GM06990 (cell line): ENCODE results near the gene SLC3A2.

Experiments
- DNase-seq: peaks from one replicate; pipeline ENCODE4 v3.0.0-alpha.2; 2011; ENCODE audit not compliant: insufficient read length; ENCODE audit errors: extremely low read depth
- H3K27me3 ChIP-seq: replicated peaks from 2 replicates; pipeline ENCODE4 v1.6.0; 2011; ENCODE audit warnings: low read length; ENCODE audit not compliant: control insufficient read depth, insufficient read depth
- H3K36me3 ChIP-seq: 2 replicates; pipeline ENCODE4 v1.5.1; 2011; ENCODE audit warnings: low read length; ENCODE audit not compliant: control insufficient read depth, insufficient read depth
- H3K4me3 ChIP-seq: replicated peaks from 2 replicates; pipeline ENCODE4 v1.5.1; 2011; ENCODE audit warnings: low read depth, mild to moderate bottlenecking, control low read depth, low read length
- TF ChIP-seq, protein P1 (sequence below): IDR thresholded peaks from 2 replicates; pipeline ENCODE4 v1.5.1; 2011; ENCODE audit warnings: low read length, control low read depth, mild to moderate bottlenecking, inconsistent platforms; ENCODE audit not compliant: insufficient read depth, poor library complexity, severe bottlenecking

The SLC3A2 gene

DNA sequence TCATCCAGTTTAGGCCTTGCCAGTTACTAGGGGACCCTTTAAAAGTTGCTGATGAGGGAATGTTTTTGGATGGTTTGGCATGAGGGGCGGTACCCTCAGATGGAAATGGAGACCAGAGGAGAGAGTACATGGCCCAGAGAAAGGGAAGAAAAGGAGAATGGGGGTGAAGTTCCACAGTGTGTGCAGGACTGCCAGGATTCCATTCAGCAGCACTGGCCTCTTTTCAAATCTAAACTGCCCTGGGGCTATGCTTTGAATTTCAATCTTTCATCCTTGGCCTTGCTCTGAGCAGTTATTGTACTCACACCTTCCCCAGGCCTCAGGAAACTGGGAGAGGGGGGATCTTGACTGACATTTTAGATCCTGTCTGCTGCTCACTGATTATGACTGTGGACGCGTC, 3.0 kb downstream of the SLC3A2 start:
- TF ChIP-seq, protein P1, sequence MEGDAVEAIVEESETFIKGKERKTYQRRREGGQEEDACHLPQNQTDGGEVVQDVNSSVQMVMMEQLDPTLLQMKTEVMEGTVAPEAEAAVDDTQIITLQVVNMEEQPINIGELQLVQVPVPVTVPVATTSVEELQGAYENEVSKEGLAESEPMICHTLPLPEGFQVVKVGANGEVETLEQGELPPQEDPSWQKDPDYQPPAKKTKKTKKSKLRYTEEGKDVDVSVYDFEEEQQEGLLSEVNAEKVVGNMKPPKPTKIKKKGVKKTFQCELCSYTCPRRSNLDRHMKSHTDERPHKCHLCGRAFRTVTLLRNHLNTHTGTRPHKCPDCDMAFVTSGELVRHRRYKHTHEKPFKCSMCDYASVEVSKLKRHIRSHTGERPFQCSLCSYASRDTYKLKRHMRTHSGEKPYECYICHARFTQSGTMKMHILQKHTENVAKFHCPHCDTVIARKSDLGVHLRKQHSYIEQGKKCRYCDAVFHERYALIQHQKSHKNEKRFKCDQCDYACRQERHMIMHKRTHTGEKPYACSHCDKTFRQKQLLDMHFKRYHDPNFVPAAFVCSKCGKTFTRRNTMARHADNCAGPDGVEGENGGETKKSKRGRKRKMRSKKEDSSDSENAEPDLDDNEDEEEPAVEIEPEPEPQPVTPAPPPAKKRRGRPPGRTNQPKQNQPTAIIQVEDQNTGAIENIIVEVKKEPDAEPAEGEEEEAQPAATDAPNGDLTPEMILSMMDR = no peak
- peaks cover 40% of the 10 kb centered on the region for H3K36me3 ChIP-seq
- H3K4me3 ChIP-seq = no peak overlapping the region
- H3K27me3 ChIP-seq = no peaks in the 10 kb centered on the region
- no peak for DNase-seq

DNA sequence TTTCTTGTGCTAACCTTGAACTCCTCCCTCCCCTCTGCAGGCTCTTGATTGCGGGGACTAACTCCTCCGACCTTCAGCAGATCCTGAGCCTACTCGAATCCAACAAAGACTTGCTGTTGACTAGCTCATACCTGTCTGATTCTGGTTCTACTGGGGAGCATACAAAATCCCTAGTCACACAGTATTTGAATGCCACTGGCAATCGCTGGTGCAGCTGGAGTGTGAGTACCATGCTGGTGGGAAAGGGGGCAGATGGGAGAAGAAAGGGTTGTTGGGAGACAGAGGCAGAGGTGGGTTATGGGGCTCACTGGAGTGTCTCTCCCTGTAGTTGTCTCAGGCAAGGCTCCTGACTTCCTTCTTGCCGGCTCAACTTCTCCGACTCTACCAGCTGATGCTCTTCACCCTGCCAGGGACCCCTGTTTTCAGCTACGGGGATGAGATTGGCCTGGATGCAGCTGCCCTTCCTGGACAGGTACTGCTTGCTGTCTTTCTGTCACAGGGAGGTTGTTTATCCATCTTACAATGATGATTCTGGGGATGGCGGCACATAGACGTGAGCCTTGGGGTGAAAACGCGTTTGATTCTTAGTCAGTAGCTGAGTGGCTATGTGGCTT, 4.5 kb downstream of the SLC3A2 start:
- H3K27me3 ChIP-seq = no peaks in the 10 kb centered on the region
- peaks cover 46% of the 10 kb centered on the region for H3K36me3 ChIP-seq
- DNase-seq = no peak
- TF ChIP-seq, protein P1 = no peak
- H3K4me3 ChIP-seq = no peak overlapping the region

DNA sequence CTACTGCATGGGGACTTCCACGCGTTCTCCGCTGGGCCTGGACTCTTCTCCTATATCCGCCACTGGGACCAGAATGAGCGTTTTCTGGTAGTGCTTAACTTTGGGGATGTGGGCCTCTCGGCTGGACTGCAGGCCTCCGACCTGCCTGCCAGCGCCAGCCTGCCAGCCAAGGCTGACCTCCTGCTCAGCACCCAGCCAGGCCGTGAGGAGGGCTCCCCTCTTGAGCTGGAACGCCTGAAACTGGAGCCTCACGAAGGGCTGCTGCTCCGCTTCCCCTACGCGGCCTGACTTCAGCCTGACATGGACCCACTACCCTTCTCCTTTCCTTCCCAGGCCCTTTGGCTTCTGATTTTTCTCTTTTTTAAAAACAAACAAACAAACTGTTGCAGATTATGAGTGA, 7.7 kb downstream of the SLC3A2 start:
- TF ChIP-seq, protein P1 = no peak
- H3K36me3 ChIP-seq = peaks cover 44% of the 10 kb centered on the region
- DNase-seq = no peak
- H3K27me3 ChIP-seq = no peaks in the 10 kb centered on the region
- no peak overlapping the region for H3K4me3 ChIP-seq

DNA sequence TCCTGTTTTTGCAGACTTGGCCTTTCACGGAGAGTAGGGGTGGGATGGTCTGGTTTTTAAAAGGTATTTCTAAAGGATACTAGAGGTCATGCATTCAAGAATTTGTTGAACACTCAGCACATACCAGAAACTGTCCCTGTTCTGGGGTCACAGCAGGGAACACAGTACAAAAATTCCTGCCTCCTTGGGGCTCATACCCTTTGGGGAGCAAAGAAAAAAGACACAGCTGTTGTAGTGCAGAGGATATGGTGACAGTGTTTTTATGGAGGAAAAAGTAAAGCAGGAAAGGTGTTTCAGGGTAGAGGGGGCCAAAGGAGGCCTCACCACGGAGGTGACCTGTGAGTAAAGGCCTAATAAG, 8.4 kb downstream of the SLC3A2 start:
- peaks cover 38% of the 10 kb centered on the region for H3K36me3 ChIP-seq
- H3K4me3 ChIP-seq = no peak overlapping the region
- TF ChIP-seq, protein P1 = no peak
- no peaks in the 10 kb centered on the region for H3K27me3 ChIP-seq
- DNase-seq = no peak

DNA sequence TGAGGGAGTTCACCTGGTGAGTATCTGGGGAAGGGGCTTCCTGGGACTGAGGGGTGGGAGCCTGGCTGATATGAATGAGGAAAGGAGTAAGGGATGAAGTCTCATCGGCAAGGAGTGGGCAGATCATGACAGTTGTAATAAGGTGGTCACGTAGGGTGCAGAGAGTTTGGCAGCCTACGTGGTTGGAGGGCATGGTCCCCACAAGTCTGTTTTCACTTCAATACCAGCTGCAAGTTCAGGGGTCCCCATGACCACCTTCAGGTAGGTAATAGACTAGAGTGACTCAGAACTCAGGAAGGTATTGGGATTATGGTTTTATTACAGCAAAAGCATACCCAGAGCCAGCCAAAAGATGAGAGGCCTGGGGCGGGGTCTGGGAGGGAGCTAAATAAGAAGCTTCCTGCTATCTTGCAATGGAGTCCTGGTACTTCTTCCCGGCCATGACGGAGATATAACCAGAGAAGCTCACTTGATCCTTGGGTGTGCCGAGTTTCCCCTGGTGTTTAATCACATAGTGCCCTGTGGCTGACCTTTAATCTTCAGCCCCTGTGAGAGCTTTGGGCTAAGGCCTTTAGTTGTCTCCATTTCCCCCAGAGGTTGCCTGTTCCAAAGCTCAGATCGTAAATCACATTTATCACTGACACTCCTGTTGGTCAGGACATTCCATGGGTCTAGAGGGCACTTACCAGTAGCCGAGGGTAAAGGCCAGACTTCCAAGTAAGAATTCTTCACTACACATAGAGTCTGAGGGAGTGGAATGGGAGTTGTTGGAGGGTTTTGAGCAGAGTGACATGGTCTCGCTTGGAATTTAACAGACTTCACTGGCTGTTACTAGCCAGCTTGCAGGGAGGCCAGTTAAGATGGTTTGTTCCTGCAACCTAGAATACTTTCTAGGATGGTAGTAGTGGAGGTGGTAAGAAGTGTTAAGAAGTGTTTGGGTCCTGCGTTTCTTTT, 9.1 kb downstream of the SLC3A2 start:
- Histone ChIP-seq H3K36me3 (peaks cover 34% of the 10 kb centered on the region), H3K27me3 (no peaks in the 10 kb centered on the region), H3K4me3 (no peak overlapping the region)
- no peak for DNase-seq
- TF ChIP-seq, protein P1 = no peak
